Measurements from ENCODE around the gene NLRP6.
"Not testable (repeated sequence)": the region's sequence is repeated elsewhere in the genome, so short reads cannot be mapped to it uniquely, and the experiment has no call there.

NLRP6 gene

GRCh38 chr11:311013-311748 is 33.0 kb downstream of the NLRP6 start:
- DNase-seq: not testable (repeated sequence)

GRCh38 chr11:312092-312816 is 34.0 kb downstream of the NLRP6 start:
- DNase-seq: no peak

GRCh38 chr11:313304-313786 is 35.1 kb downstream of the NLRP6 start:
- DNase-seq: no peak

GRCh38 chr11:313787-314553 is 35.8 kb downstream of the NLRP6 start, which contains the start of gene IFITM1:
TSS of gene IFITM1 (plus strand) at chr11:314040. CDS start at chr11:314171, 131 bp downstream.
- no peak for DNase-seq

- not testable (repeated sequence) for DNase-seq
These were observed 36.3 kb downstream of the NLRP6 start for GRCh38 chr11:314554-314875.

GRCh38 chr11:315051-315481 is 36.9 kb downstream of the NLRP6 start:
- DNase-seq: no peak

- DNase-seq: no peak
These were observed 37.3 kb downstream of the NLRP6 start for GRCh38 chr11:315516-315994.

- no peak for DNase-seq
These were observed 38.0 kb downstream of the NLRP6 start for GRCh38 chr11:316031-316701.

- DNase-seq: no peak
These were observed 38.7 kb downstream of the NLRP6 start for GRCh38 chr11:316891-317301.

- DNase-seq: not testable (repeated sequence)
These were observed 39.6 kb downstream of the NLRP6 start for GRCh38 chr11:317668-318404.

GRCh38 chr11:318405-319120 is 40.4 kb downstream of the NLRP6 start:
- not testable (repeated sequence) for DNase-seq

GRCh38 chr11:319121-319887 is 41.1 kb downstream of the NLRP6 start:
- DNase-seq: not testable (repeated sequence)

- DNase-seq: not testable (repeated sequence)
These were observed 41.7 kb downstream of the NLRP6 start for GRCh38 chr11:319888-320273.

- no peak for DNase-seq
These were observed 45.9 kb downstream of the NLRP6 start for GRCh38 chr11:324156-324555.

- not testable (repeated sequence) for DNase-seq
These were observed 46.6 kb downstream of the NLRP6 start for GRCh38 chr11:324593-325517.

- no peak for DNase-seq
These were observed 47.8 kb downstream of the NLRP6 start for GRCh38 chr11:325796-326591.

- DNase-seq: no peak
These were observed 48.3 kb downstream of the NLRP6 start for GRCh38 chr11:326592-326841.

- no peak for DNase-seq
These were observed 48.8 kb downstream of the NLRP6 start for GRCh38 chr11:326842-327580.

All from NCI-H446 (cell line).